Karpas-422 (cell line): ENCODE data around the gene C6orf136. TPM values are rescaled to one million over a fixed set of nuclear protein-coding genes. Genes with fewer than 3 reads are reported as not detected.
A peak's percentile ranks its signal among the peaks of the same experiment; 100 is the strongest.

Experiments used
- DNase-seq: peaks from one replicate; pipeline ENCODE4 v3.0.0-alpha.2; 2015
- H2AFZ ChIP-seq: fragments of 200-600 bp; sonication (generic); 2 replicates; pipeline ENCODE4 v1.6.1; 2014; ENCODE audit warnings: antibody characterized with exemption, low read length, mixed read lengths
- H3K27ac ChIP-seq: fragments of 200-600 bp; sonication (generic); 2 replicates; pipeline ENCODE4 v1.5.1; 2014; ENCODE audit warnings: mild to moderate bottlenecking, low read length, moderate library complexity
- H3K27me3 ChIP-seq: fragments of 200-600 bp; sonication (generic); 2 replicates; pipeline ENCODE4 v1.6.1; 2014; ENCODE audit warnings: low read length, mixed read lengths
- H3K36me3 ChIP-seq: fragments of 200-600 bp; sonication (generic); 2 replicates; pipeline ENCODE4 v1.6.1; 2014; ENCODE audit warnings: low read length, mixed read lengths; ENCODE audit not compliant: insufficient read depth
- H3K4me1 ChIP-seq: fragments of 200-600 bp; sonication (generic); 2 replicates; pipeline ENCODE4 v1.6.1; 2014; ENCODE audit warnings: mild to moderate bottlenecking, low read length, mixed read lengths
- H3K4me2 ChIP-seq: fragments of 200-600 bp; sonication (generic); 2 replicates; pipeline ENCODE4 v1.6.1; 2014; ENCODE audit warnings: low read length, low read depth, mild to moderate bottlenecking; ENCODE audit not compliant: poor library complexity, severe bottlenecking
- H3K4me3 ChIP-seq: fragments of 200-600 bp; sonication (generic); 2 replicates; pipeline ENCODE4 v1.5.1; 2014; ENCODE audit warnings: mild to moderate bottlenecking, antibody characterized with exemption, low read length, mixed read lengths
- H3K79me2 ChIP-seq: fragments of 200-600 bp; sonication (generic); 2 replicates; pipeline ENCODE4 v1.6.1; 2014; ENCODE audit warnings: mild to moderate bottlenecking, low read length, mixed read lengths
- H3K9ac ChIP-seq: fragments of 200-600 bp; sonication (generic); 2 replicates; pipeline ENCODE4 v1.6.0; 2014; ENCODE audit warnings: low read length
- H3K9me2 ChIP-seq: fragments of 200-600 bp; sonication (generic), shearing (Covaris generic); replicated peaks from 2 replicates; pipeline ENCODE4 v1.6.0; 2014; ENCODE audit warnings: mild to moderate bottlenecking, low read length, moderate library complexity; ENCODE audit not compliant: insufficient read depth
- H3K9me3 ChIP-seq: fragments of 300-700, 200-600 bp; sonication (generic); 2 replicates; pipeline ENCODE4 v1.6.1; 2014; ENCODE audit warnings: low read length, mixed read lengths
- H4K20me1 ChIP-seq: fragments of 200-600 bp; sonication (generic); 2 replicates; pipeline ENCODE4 v1.6.1; 2014; ENCODE audit warnings: mild to moderate bottlenecking, antibody characterized with exemption, low read length, low read depth; ENCODE audit not compliant: insufficient read depth
- total RNA-seq: library from RNA; depleted of rRNA; stranded (reverse); fragments of >200 nt; shearing (Covaris generic); gene quantifications from 2 replicates; pipeline ENCODE4 v1.2.3, GENCODE V29; 2014; ENCODE audit warnings: low replicate concordance

The C6orf136 gene
- total RNA-seq, 1 experiment from 2014 or later: 5.6 TPM

- H3K79me2 ChIP-seq: no peaks in the 10 kb centered on the region
- H3K9me2 ChIP-seq: no peaks in the 10 kb centered on the region
- H2AFZ ChIP-seq: no peak overlapping the region
- H3K36me3 ChIP-seq: peaks cover 84% of the 10 kb centered on the region
- no peak for DNase-seq
- H3K27me3 ChIP-seq: no peaks in the 10 kb centered on the region
- H3K4me3 ChIP-seq: no peak overlapping the region
- no peak overlapping the region for H3K4me2 ChIP-seq
- H3K4me1 ChIP-seq: no peaks in the 10 kb centered on the region
- H3K9ac ChIP-seq: no peak overlapping the region
- no peaks in the 10 kb centered on the region for H3K9me3 ChIP-seq
- H4K20me1 ChIP-seq: peaks cover 62% of the 10 kb centered on the region
- H3K27ac ChIP-seq: no peak overlapping the region
Measured at GRCh38 chr6:30603961-30604360, 43.0 kb upstream of the C6orf136 start.

GRCh38 chr6:30610065-30610464 is 36.9 kb upstream of the C6orf136 start:
- peaks cover 21% of the 10 kb centered on the region for H3K79me2 ChIP-seq
- no peak overlapping the region for H3K9ac ChIP-seq
- H3K27me3 ChIP-seq: no peaks in the 10 kb centered on the region
- H3K4me2 ChIP-seq: no peak overlapping the region
- H3K9me3 ChIP-seq: no peaks in the 10 kb centered on the region
- peaks cover 18% of the 10 kb centered on the region for H4K20me1 ChIP-seq
- H3K9me2 ChIP-seq: no peaks in the 10 kb centered on the region
- H2AFZ ChIP-seq: no peak overlapping the region
- no peak overlapping the region for H3K27ac ChIP-seq
- peaks cover 33% of the 10 kb centered on the region for H3K4me1 ChIP-seq
- DNase-seq: no peak
- peaks cover 57% of the 10 kb centered on the region for H3K36me3 ChIP-seq
- no peak overlapping the region for H3K4me3 ChIP-seq

- no peaks in the 10 kb centered on the region for H3K27me3 ChIP-seq
- no peak overlapping the region for H3K9ac ChIP-seq
- H3K36me3 ChIP-seq: peaks cover 53% of the 10 kb centered on the region
- H3K79me2 ChIP-seq: peaks cover 28% of the 10 kb centered on the region
- H3K4me1 ChIP-seq: peaks cover 45% of the 10 kb centered on the region
- DNase-seq: no peak
- H3K4me3 ChIP-seq: no peak overlapping the region
- H2AFZ ChIP-seq: no peak overlapping the region
- H3K9me2 ChIP-seq: no peaks in the 10 kb centered on the region
- H3K4me2 ChIP-seq: no peak overlapping the region
- peak overlapping the region; percentile 94; the same call in 1 of the 2 replicates for H3K27ac ChIP-seq
- H4K20me1 ChIP-seq: peaks cover 16% of the 10 kb centered on the region
- no peaks in the 10 kb centered on the region for H3K9me3 ChIP-seq
Measured at GRCh38 chr6:30611150-30611855, 35.6 kb upstream of the C6orf136 start.

- DNase-seq: no peak
- no peak overlapping the region for H3K9ac ChIP-seq
- no peak overlapping the region for H3K4me2 ChIP-seq
- peaks cover 10% of the 10 kb centered on the region for H4K20me1 ChIP-seq
- no peaks in the 10 kb centered on the region for H3K9me2 ChIP-seq
- H2AFZ ChIP-seq: no peak overlapping the region
- peak overlapping the region; percentile 94 for H3K27ac ChIP-seq
- H3K4me3 ChIP-seq: no peak overlapping the region
- H3K79me2 ChIP-seq: peaks cover 33% of the 10 kb centered on the region
- peaks cover 53% of the 10 kb centered on the region for H3K36me3 ChIP-seq
- peaks cover 47% of the 10 kb centered on the region for H3K4me1 ChIP-seq
- no peaks in the 10 kb centered on the region for H3K9me3 ChIP-seq
- no peaks in the 10 kb centered on the region for H3K27me3 ChIP-seq
Measured at GRCh38 chr6:30611856-30612194, 35.1 kb upstream of the C6orf136 start.

- Histone ChIP-seq H3K36me3 (peaks cover 51% of the 10 kb centered on the region), H3K4me2 (peak overlapping the region; percentile 100), H3K4me3 (no peak overlapping the region), H3K9me2 (no peaks in the 10 kb centered on the region), H3K27ac (peak overlapping the region; percentile 94), H3K4me1 (peaks cover 47% of the 10 kb centered on the region), H3K9me3 (no peaks in the 10 kb centered on the region), H3K27me3 (no peaks in the 10 kb centered on the region), H4K20me1 (peaks cover 8% of the 10 kb centered on the region), H3K9ac (no peak overlapping the region), H3K79me2 (peaks cover 36% of the 10 kb centered on the region), H2AFZ (no peak overlapping the region)
- peak; percentile 69 for DNase-seq
Measured at GRCh38 chr6:30612213-30612612, 34.7 kb upstream of the C6orf136 start.

- peak overlapping the region; percentile 100 for H3K4me2 ChIP-seq
- DNase-seq: peak; percentile 61
- H3K4me1 ChIP-seq: peaks cover 47% of the 10 kb centered on the region
- peaks cover 36% of the 10 kb centered on the region for H3K79me2 ChIP-seq
- H3K9me2 ChIP-seq: no peaks in the 10 kb centered on the region
- H3K4me3 ChIP-seq: no peak overlapping the region
- peaks cover 46% of the 10 kb centered on the region for H3K36me3 ChIP-seq
- peak overlapping the region; percentile 94 for H3K27ac ChIP-seq
- no peaks in the 10 kb centered on the region for H3K27me3 ChIP-seq
- H3K9ac ChIP-seq: 0 out of 2 replicates have a peak overlapping the region, but pooled peaks have one; percentile 23
- H2AFZ ChIP-seq: no peak overlapping the region
- H3K9me3 ChIP-seq: no peaks in the 10 kb centered on the region
- peaks cover 4% of the 10 kb centered on the region; the same call in 1 of the 2 replicates for H4K20me1 ChIP-seq
Measured at GRCh38 chr6:30612687-30613248, 34.2 kb upstream of the C6orf136 start.

GRCh38 chr6:30613251-30614043 is 33.5 kb upstream of the C6orf136 start:
- Histone ChIP-seq H3K27me3 (no peaks in the 10 kb centered on the region), H3K9ac (peak overlapping the region; percentile 23; the same call in 1 of the 2 replicates), H3K36me3 (peaks cover 45% of the 10 kb centered on the region), H3K4me3 (no peak overlapping the region), H3K4me1 (peaks cover 49% of the 10 kb centered on the region), H4K20me1 (peaks cover 4% of the 10 kb centered on the region; the same call in 1 of the 2 replicates), H3K9me2 (no peaks in the 10 kb centered on the region), H3K27ac (peak overlapping the region; percentile 94), H3K79me2 (peaks cover 43% of the 10 kb centered on the region), H3K9me3 (no peaks in the 10 kb centered on the region), H2AFZ (no peak overlapping the region), H3K4me2 (peak overlapping the region; percentile 100)
- DNase-seq: peak; percentile 65
